ENCODE measurements around the gene NOD1. TPM values are rescaled to one million over a fixed set of nuclear protein-coding genes. Genes with fewer than 3 reads are reported as not detected.

The NOD1 gene
- total RNA-seq, 2 donors from 2014 or later: 3.5 to 12.3 TPM

- intact Hi-C loops (cut with DNase I): loop anchor here (1.0 kb wide), 1 partner anchor 25 kb away; the partner anchor contains the start of gene NOD1
- H3K27ac ChIP-seq: peak overlapping the region in 1 of 2 donors; percentile 72
Measured at GRCh38 chr7:30503274-30504212, 25.0 kb upstream of the NOD1 start.

GRCh38 chr7:30502470-30503251 lies 24.1 kb upstream of the NOD1 start:
- H3K27me3 ChIP-seq (replicated peaks; ENCODE audit: insufficient read depth): no peaks in the 10 kb centered on the region

More at GRCh38 chr7:30503274-30504212, 25.0 kb upstream of the NOD1 start:
- WGBS: 56% methylated on average over 15 of the region's 15 CpGs
- Histone ChIP-seq H3K27me3 (replicated peaks; ENCODE audit: insufficient read depth) (no peaks in the 10 kb centered on the region), H3K36me3 (no peaks in the 10 kb centered on the region), H3K4me1 (replicated peaks) (peaks cover 3% of the 10 kb centered on the region), H3K4me3 (peak overlapping the region; percentile 73 to 85), H3K9me3 (no peaks in the 10 kb centered on the region)
- DNase-seq (ENCODE audit: low spot score): no peak
- TF ChIP-seq POLR2AphosphoS5 (IDR thresholded peaks at IDR 0.05) (no peak), POLR2A (IDR thresholded peaks at IDR 0.05) (no peak), CTCF (IDR thresholded peaks at IDR 0.05) (no peak)

GRCh38 chr7:30501264-30501663 lies 22.7 kb upstream of the NOD1 start:
- no peaks in the 10 kb centered on the region for H3K36me3 ChIP-seq
- H3K9me3 ChIP-seq: no peaks in the 10 kb centered on the region
- H3K27ac ChIP-seq: no peak overlapping the region
- peaks cover 3% of the 10 kb centered on the region for H3K4me1 ChIP-seq (replicated peaks)
- TF ChIP-seq POLR2A (IDR thresholded peaks at IDR 0.05) (no peak), CTCF (IDR thresholded peaks at IDR 0.05) (no peak), POLR2AphosphoS5 (IDR thresholded peaks at IDR 0.05) (no peak)
- no peaks in the 10 kb centered on the region for H3K27me3 ChIP-seq (replicated peaks; ENCODE audit: insufficient read depth)
- H3K4me3 ChIP-seq: no peak overlapping the region
- intact Hi-C loops (cut with DNase I): no loop called here
- no peak for DNase-seq (ENCODE audit: low spot score)
- 95% methylated on average over 5 of the region's 5 CpGs for WGBS

More at GRCh38 chr7:30502470-30503251, 24.1 kb upstream of the NOD1 start:
- Histone ChIP-seq H3K9me3 (no peaks in the 10 kb centered on the region), H3K4me3 (no peak overlapping the region), H3K27ac (no peak overlapping the region), H3K4me1 (replicated peaks) (peaks cover 3% of the 10 kb centered on the region), H3K36me3 (no peaks in the 10 kb centered on the region)
- no peak for DNase-seq (ENCODE audit: low spot score)
- WGBS: 72% methylated on average over 2 of the region's 2 CpGs
- TF ChIP-seq POLR2AphosphoS5 (IDR thresholded peaks at IDR 0.05) (no peak), POLR2A (IDR thresholded peaks at IDR 0.05) (no peak), CTCF (IDR thresholded peaks at IDR 0.05) (no peak)
- intact Hi-C loops (cut with DNase I): no loop called here

- H3K9me3 ChIP-seq: no peaks in the 10 kb centered on the region
- DNase-seq (ENCODE audit: low spot score): no peak
- intact Hi-C loops (cut with DNase I): no loop called here
- H3K4me3 ChIP-seq: no peak overlapping the region
- no peaks in the 10 kb centered on the region for H3K4me1 ChIP-seq (replicated peaks)
- no peaks in the 10 kb centered on the region for H3K27me3 ChIP-seq (replicated peaks; ENCODE audit: insufficient read depth)
- TF ChIP-seq POLR2AphosphoS5 (IDR thresholded peaks at IDR 0.05) (no peak), CTCF (IDR thresholded peaks at IDR 0.05) (no peak), POLR2A (IDR thresholded peaks at IDR 0.05) (no peak)
- H3K36me3 ChIP-seq: no peaks in the 10 kb centered on the region
- H3K27ac ChIP-seq: no peak overlapping the region
Measured at GRCh38 chr7:30493228-30493627, 14.6 kb upstream of the NOD1 start.

Data from prostate gland (tissue), 2 donors.